ENCODE results near the gene RHOC. TPM values are rescaled to one million over a fixed set of nuclear protein-coding genes. Genes with fewer than 3 reads are reported as not detected.

The RHOC gene
- total and polyA plus RNA-seq, 2 donors (not counting 1 experiment from before 2014, with no cell fraction given) = 21.0 to 28.3 TPM

GRCh38 chr1:112708489-112708888 is 1.6 kb upstream of the RHOC start:
- H3K9me3 Mint-ChIP-seq (ENCODE audit: insufficient read depth) = no peaks in the 10 kb centered on the region
- DNase-seq (no peak), ATAC-seq (ENCODE audit: low read depth) (no peak)
- no CpG with 5 or more reads among the region's 3 CpGs for WGBS (ENCODE audit: insufficient coverage)
- H3K4me1 Mint-ChIP-seq = peaks cover 39% of the 10 kb centered on the region
- H3K4me1 ChIP-seq (ENCODE audit: control insufficient read depth in 2 of 2, insufficient read depth in 2 of 2, low read length in 2 of 2) = peaks cover 30 to 38% of the 10 kb centered on the region in 2 donors
- H3K4me3 Mint-ChIP-seq = peak overlapping the region; percentile 88
- H3K27me3 ChIP-seq (replicated peaks in 1 of 4; ENCODE audit: control extremely low read depth in 1 of 4, control insufficient read depth in 3 of 4, insufficient read depth in 4 of 4, low read length in 3 of 4) = no peaks in the 10 kb centered on the region
- intact Hi-C loops (cut with micrococcal nuclease) = no loop called here
- H3K27ac Mint-ChIP-seq = no peak overlapping the region
- H3K9me3 ChIP-seq (ENCODE audit: control extremely low read depth in 1 of 3, control insufficient read depth in 2 of 3, insufficient read depth in 1 of 3, low read length in 2 of 3) = no peaks in the 10 kb centered on the region
- ChIA-PET POLR2A (interaction anchor here (0.6 kb wide), 1 partner anchor 62 kb away, joined by 4 read pairs; no protein-coding TSS in a partner anchor), CTCF (interaction anchor here (1.2 to 6.6 kb wide), 18 partner anchors 8 to 338 kb away, joined by 3 to 122 read pairs (median 9); partner anchors contain the start of genes CAPZA1, MOV10, PPM1J and ST7L)
- H3K4me2 ChIP-seq (replicated peaks; ENCODE audit: low read depth, low read length, poor library complexity, severe bottlenecking) = no peak overlapping the region
- H3K79me2 ChIP-seq (ENCODE audit: control insufficient read depth, insufficient read depth, low read length) = no peaks in the 10 kb centered on the region
- H2AFZ ChIP-seq (ENCODE audit: insufficient read depth, low read depth, low read length, poor library complexity, severe bottlenecking) = no peak overlapping the region
- no peaks in the 10 kb centered on the region for H4K20me1 ChIP-seq (ENCODE audit: control insufficient read depth, insufficient read depth, low read length, poor library complexity, severe bottlenecking)
- H3K36me3 ChIP-seq (replicated peaks in 1 of 2; ENCODE audit: control extremely low read depth in 1 of 2, control insufficient read depth in 1 of 2, extremely low read depth in 1 of 2, insufficient read depth in 2 of 2, low read length in 1 of 2) = no peaks in the 10 kb centered on the region
- H3K27me3 Mint-ChIP-seq = no peaks in the 10 kb centered on the region
- no peak for TF ChIP-seq CTCF (IDR thresholded peaks at IDR 0.05)
- TF ChIP-seq EZH2 (IDR thresholded peaks at IDR 0.05; ENCODE audit: borderline replicate concordance, insufficient read depth, low read depth, low read length, poor library complexity, severe bottlenecking) = no peak
- H3K27ac ChIP-seq (ENCODE audit: low read length in 2 of 2) = no peak overlapping the region
- H3K4me3 ChIP-seq (ENCODE audit: control extremely low read depth in 1 of 5, extremely low read depth in 1 of 5, insufficient read depth in 1 of 5, low read depth in 2 of 5, low read length in 4 of 5) = no peak overlapping the region
- no peak overlapping the region for H3K9ac ChIP-seq (ENCODE audit: low read length)

GRCh38 chr1:112708002-112708448 is 1.1 kb upstream of the RHOC start:
- Histone ChIP-seq H3K79me2 (ENCODE audit: control insufficient read depth, insufficient read depth, low read length) (no peaks in the 10 kb centered on the region), H3K4me1 (ENCODE audit: control insufficient read depth in 2 of 2, insufficient read depth in 2 of 2, low read length in 2 of 2) (peaks cover 30 to 37% of the 10 kb centered on the region in 2 donors), H3K27me3 (replicated peaks in 1 of 4; ENCODE audit: control extremely low read depth in 1 of 4, control insufficient read depth in 3 of 4, insufficient read depth in 4 of 4, low read length in 3 of 4) (no peaks in the 10 kb centered on the region), H3K4me2 (replicated peaks; ENCODE audit: low read depth, low read length, poor library complexity, severe bottlenecking) (peak overlapping the region; percentile 92), H3K36me3 (replicated peaks in 1 of 2; ENCODE audit: control extremely low read depth in 1 of 2, control insufficient read depth in 1 of 2, extremely low read depth in 1 of 2, insufficient read depth in 2 of 2, low read length in 1 of 2) (no peaks in the 10 kb centered on the region), H3K27ac (ENCODE audit: low read length in 2 of 2) (no peak overlapping the region), H3K9me3 (ENCODE audit: control extremely low read depth in 1 of 3, control insufficient read depth in 2 of 3, insufficient read depth in 1 of 3, low read length in 2 of 3) (no peaks in the 10 kb centered on the region), H2AFZ (ENCODE audit: insufficient read depth, low read depth, low read length, poor library complexity, severe bottlenecking) (no peak overlapping the region), H4K20me1 (ENCODE audit: control insufficient read depth, insufficient read depth, low read length, poor library complexity, severe bottlenecking) (no peaks in the 10 kb centered on the region), H3K9ac (ENCODE audit: low read length) (no peak overlapping the region), H3K4me3 (ENCODE audit: control extremely low read depth in 1 of 5, extremely low read depth in 1 of 5, insufficient read depth in 1 of 5, low read depth in 2 of 5, low read length in 4 of 5) (peak overlapping the region in 1 of 5 experiments; percentile 74)
- no peaks in the 10 kb centered on the region for H3K27me3 Mint-ChIP-seq
- H3K4me3 Mint-ChIP-seq = peak overlapping the region; percentile 88
- ATAC-seq (ENCODE audit: low read depth) = no peak
- peak overlapping the region; percentile 72 for H3K27ac Mint-ChIP-seq
- POLR2A ChIA-PET = interaction anchor here (0.6 kb wide), 1 partner anchor 62 kb away, joined by 4 read pairs; no protein-coding TSS in a partner anchor
- CTCF ChIA-PET = interaction anchor here (0.8 to 6.6 kb wide), 19 partner anchors 8 to 351 kb away, joined by 3 to 122 read pairs (median 9); partner anchors contain the start of genes CAPZA1, MOV10, PPM1J and ST7L
- DNase-seq = peak; percentile 15
- TF ChIP-seq EZH2 (IDR thresholded peaks at IDR 0.05; ENCODE audit: borderline replicate concordance, insufficient read depth, low read depth, low read length, poor library complexity, severe bottlenecking) = no peak
- no peak for TF ChIP-seq CTCF (IDR thresholded peaks at IDR 0.05)
- peaks cover 41% of the 10 kb centered on the region for H3K4me1 Mint-ChIP-seq
- no peaks in the 10 kb centered on the region for H3K9me3 Mint-ChIP-seq (ENCODE audit: insufficient read depth)
- intact Hi-C loops (cut with micrococcal nuclease) = no loop called here
- WGBS (ENCODE audit: insufficient coverage) = 81% methylated on average over 4 of the region's 6 CpGs

All from B cell (primary cell).